Measurements from ENCODE around the gene MCHR2.
"Not testable (repeated sequence)": the region's sequence is repeated elsewhere in the genome, so short reads cannot be mapped to it uniquely, and the experiment has no call there.

Gene MCHR2

DNA sequence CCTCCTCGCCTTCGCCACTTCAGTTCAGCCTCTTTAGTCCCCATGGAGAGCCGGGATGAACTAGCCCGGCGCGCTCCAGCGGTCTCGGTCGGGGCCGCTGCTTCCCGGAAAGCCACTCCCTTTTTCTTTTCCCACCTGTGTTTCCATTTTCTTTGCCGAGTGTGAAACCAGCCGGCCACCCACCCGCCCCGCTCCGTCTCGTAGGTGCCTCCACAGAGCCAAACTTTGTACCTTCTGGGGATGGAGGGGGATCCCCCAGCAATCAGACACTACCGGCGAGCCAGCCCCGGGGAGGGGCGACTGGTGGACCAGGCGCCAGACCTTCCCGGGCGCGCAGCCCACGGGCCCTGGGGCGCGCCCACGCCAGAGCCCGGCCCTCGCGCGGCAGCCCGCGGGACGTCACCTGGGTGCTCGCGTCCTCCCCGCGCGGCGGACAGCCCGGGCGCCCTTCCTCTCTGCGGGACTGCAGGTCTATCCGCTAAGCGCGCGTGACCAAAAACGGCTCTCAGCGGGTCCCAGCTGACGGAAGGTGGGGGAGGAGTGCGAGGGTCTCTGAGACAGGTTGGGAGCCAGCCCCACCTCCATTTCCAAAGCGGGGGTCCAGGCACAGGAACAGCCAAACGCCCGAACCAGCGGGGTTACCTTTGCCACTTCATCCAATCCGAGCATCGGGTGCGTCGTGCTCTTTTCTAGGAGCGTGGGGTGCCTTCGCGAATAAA, at the start of gene MCHR2:
MCHR2 (minus strand) TSS at position 691 of the 719 bp plus-strand sequence. CDS start 38,076 bp downstream, outside the sequence.
- DNase-seq = no peak

DNA sequence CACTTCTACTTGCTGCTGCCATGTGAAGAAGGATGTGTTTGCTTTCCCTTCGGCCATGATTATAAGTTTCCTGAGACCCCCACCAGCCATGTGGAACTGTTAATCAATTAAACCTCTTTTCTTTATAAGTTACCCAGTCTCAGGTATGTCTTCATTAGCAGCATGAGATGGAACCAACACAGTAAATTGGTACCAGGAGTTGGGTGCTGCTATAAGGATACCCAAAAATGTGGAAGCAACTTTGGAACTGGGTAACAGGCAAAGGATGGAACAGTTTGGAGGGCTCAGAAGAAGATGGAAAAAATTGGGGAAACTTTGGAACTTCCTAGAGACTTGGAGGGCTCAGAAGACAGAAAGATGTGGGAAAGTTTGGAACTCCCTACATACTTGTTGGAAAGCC, 44.5 kb upstream of the MCHR2 start:
- DNase-seq = not testable (repeated sequence)

GRCh38 chr6:100035873-100036653, 42.0 kb upstream of the MCHR2 start:
- DNase-seq = no peak

GRCh38 chr6:100023798-100024197, 29.8 kb upstream of the MCHR2 start:
- DNase-seq = no peak

DNA sequence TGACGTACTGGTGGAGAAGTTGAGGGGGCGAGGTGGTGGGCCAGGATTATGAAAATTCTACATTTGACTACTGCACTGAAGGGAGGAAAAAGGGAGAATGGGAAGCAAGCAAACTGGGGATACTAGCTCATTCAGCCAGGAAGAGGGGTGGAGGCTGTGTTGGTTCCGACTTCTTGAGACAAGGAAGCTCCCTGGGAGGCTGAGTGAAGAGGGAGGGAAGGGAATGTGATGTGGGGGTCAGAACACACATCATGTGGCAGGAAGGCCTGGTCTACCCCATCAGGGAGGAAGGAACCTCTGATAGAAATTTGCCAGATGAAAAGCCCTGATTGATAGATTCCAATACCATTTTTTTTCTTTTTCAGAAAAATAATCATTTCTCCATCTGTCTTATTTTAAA, 28.8 kb upstream of the MCHR2 start:
- no peak for DNase-seq

DNA sequence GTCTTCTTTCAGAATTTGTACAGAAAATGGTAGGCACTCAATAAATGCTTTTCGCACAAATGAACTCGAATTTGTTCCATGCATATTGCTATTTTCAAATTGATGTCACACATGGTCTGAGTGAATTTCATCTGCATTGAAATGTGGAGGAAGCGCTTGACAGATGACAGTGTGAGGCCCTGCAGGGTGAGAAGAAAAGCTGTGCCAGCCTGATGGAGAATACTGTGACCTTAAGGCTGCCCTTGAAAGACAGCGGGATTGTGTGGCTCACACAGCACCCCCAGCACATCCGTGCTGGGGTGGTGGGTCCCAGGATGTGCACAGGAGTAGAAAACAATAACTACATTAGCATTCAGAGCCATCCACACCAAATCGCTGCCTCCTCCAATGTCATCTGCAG, 14.8 kb upstream of the MCHR2 start:
- no peak for DNase-seq

- DNase-seq = peak; percentile 60
Measured at GRCh38 chr6:100001915-100002388, 7.9 kb upstream of the MCHR2 start.

DNA sequence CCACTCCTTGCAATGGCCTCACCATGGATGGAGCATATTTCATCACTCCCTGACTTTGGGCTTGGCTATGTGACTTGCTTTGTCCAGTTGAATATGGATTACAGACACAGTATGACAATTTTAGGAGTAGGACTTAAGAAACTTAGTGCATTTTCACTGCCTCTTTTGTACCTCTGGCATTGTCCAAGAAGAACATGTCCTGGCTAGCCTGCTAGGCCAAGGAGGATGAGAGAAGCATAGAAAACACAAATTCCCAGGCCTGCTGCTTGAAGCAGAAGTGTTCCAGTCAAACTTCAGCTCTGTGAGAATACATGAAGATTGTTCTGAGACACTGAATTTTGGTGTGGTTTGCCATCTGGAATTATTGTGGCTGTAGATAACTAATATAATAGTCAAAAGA, 3.1 kb upstream of the MCHR2 start:
- DNase-seq = no peak

GRCh38 chr6:99995916-99996315, 1.9 kb upstream of the MCHR2 start:
- DNase-seq = no peak

GRCh38 chr6:99993146-99993532, 884 bp downstream of the MCHR2 start:
- DNase-seq = no peak

GRCh38 chr6:99991955-99992354, 2.1 kb downstream of the MCHR2 start:
- no peak for DNase-seq

DNA sequence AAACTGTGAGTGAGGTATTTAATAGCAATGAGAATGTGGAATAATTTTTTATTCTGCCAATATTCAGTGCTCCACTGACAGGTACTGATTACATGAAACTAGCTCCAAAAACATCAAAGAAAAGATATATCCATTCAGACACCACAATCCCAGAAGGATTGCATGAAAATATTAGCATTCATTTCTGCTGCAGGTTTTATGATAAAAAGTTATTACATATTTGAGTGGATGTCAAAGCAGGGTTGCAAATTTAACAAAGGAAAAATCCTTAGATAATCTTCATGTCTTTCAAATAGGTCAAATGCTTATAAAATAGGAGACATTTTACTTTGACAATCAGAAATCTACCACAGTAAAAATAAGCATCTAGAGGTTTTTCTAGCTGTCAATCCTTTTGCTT, 13.3 kb downstream of the MCHR2 start:
- DNase-seq = no peak

DNA sequence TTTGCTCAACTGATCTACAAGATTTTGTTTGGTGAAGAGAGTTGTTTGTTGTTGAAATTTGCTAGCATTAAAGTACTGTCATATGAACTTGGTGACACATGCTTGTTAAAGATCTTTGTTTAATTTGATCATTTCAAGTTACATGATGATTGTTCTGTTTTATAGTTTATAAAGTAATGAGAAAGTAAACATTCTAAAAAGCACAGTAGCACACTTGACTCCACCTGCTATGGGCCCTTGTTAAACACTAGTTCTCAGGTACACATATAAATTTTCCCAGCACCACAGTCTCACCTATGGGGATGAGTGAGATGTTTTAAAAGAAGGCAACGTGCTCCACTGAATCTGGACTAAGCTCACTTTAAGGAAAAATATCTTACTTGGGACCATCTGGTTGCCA, 14.1 kb downstream of the MCHR2 start:
- no peak for DNase-seq

DNA sequence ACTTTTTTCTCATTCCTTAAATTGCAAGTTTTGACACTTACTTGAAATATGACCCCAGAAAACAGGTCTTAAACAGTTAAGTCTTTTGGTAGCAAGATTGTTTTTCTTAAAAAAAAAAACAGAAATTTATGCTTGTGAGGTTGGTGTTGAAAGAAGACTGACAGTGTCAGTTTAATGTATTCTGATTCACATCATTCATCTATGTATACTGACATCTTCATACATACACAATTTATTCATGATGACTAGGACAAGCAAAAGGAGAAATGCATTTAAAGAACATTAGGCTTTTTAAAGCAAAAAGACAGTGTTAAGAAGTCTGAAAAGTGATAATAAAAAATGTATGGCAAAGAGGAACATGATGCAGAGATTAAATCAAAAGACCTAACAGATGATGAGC, 27.0 kb downstream of the MCHR2 start:
- no peak for DNase-seq

GRCh38 chr6:99960027-99960426, 34.0 kb downstream of the MCHR2 start:
- no peak for DNase-seq

- no peak for DNase-seq
Measured at GRCh38 chr6:99951016-99951805, 42.8 kb downstream of the MCHR2 start.

DNA sequence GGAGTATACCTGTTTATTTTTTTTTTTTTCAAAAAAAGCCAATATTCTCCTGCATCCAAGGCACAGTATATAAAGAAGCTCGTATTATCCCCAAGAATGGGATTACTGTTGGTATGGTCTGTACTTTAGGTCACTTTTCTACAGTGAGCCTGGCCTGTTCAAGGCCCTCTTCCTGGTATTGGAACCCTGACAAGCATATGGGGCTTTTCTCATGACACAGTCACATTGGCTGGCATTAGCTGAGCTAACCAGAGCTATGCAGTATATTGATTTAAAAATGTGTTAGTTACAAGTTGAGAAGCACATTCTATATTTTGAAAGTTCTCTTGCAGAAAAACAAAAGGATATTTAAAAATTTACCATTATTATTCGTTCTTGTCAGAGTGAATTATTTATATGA, 48.0 kb downstream of the MCHR2 start:
- DNase-seq = no peak

GRCh38 chr6:99943846-99944245, 50.2 kb downstream of the MCHR2 start:
- no peak for DNase-seq

- no peak for DNase-seq
Measured at GRCh38 chr6:99940582-99940981, 53.4 kb downstream of the MCHR2 start.

- no peak for DNase-seq
Measured at GRCh38 chr6:99933129-99933528, 60.9 kb downstream of the MCHR2 start.

- DNase-seq = no peak
Measured at GRCh38 chr6:99912657-99913056, 81.4 kb downstream of the MCHR2 start.

DNA sequence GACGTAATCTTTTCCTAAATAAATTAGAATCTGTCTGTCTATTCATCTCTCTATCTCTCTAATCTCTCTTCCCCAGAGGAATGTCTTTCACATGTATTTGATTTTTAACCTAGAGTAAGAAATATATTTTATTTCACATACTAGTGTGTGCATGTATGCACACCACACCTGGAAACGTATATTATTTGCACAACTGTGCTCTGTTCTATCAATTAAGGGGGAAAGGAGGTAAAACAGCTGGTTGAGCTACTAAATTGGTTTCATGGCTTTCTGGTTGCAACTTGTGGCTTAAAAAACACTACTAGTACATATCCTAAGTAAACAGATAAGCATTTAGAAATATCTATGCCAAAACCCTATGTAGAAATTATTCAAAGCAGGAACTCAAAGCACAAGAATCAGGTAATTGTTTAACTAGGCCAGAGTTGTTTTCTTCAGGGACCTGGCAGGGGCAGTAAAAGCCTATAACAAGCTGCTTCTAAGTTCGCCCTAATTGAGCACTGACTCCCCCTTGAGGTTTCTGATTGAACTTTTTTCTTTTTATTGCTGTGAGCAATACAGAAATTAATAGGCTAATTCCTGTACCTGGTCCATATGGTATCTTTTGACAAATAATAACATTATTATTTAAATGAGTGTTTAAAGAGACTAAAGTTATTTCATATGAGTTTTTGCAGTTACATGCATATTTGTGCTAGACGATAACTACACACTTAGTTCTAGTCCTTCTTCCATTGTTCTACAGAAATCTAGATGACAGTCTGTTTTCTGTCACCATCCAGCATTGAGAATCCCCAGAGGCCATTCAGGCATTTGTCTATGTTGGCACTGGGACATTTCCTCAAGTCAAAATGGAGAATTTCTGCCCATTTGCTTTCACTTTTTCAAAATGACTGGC, 88.6 kb downstream of the MCHR2 start:
- peak; percentile 67 for DNase-seq
